Common myeloid progenitor, CD34-positive (primary cell): ENCODE data around the gene FAH.

Source experiments
- CTCF ChIA-PET: fragments of 350-600 bp; sonication (Branson Sonifier 250); formaldehyde crosslinking; loops from one replicate; lab custom pipeline; 2021; ENCODE audit warnings: antibody characterized with exemption; lab: Charles Lee
- POLR2A ChIA-PET: fragments of 350-600 bp; sonication (Branson Sonifier 250); formaldehyde crosslinking; loops from one replicate; lab custom pipeline; 2021; ENCODE audit warnings: antibody characterized with exemption; lab: Charles Lee
- DNase-seq, 3 donors: peaks; one replicate each; pipeline versions ENCODE4 v3.0.0 to v3.0.0-alpha.2; 2013
- H3K27ac ChIP-seq, 2 experiments: 1 replicate in 1 of 2; 2 replicates in 1 of 2; pipeline ENCODE4 v1.7.0; 2013; ENCODE audit warnings: inconsistent platforms in 2 of 2, low read length in 2 of 2, mild to moderate bottlenecking in 2 of 2, low read depth in 1 of 2, moderate library complexity in 1 of 2; ENCODE audit not compliant: severe bottlenecking in 2 of 2, insufficient read depth in 1 of 2, poor library complexity in 1 of 2
- H3K27me3 ChIP-seq, 5 experiments: replicated peaks in 2 of 5; 1 replicate in 3 of 5; 2 replicates in 2 of 5; pipeline versions ENCODE4 v1.6.1 to v1.7.0; 2013; ENCODE audit warnings: low read length in 4 of 5, mild to moderate bottlenecking in 2 of 5, moderate library complexity in 2 of 5, inconsistent platforms in 1 of 5; ENCODE audit not compliant: insufficient read depth in 5 of 5, control insufficient read depth in 4 of 5
- H3K36me3 ChIP-seq, 4 experiments: 1 replicate in 2 of 4; 2 replicates in 2 of 4; pipeline versions ENCODE4 v1.6.1 to v1.7.0; 2013; ENCODE audit warnings: low read length in 3 of 4, control low read depth in 1 of 4, mild to moderate bottlenecking in 1 of 4; ENCODE audit not compliant: control insufficient read depth in 4 of 4, insufficient read depth in 4 of 4
- H3K4me1 ChIP-seq, 4 experiments: 1 replicate in 3 of 4; 2 replicates in 1 of 4; pipeline versions ENCODE4 v1.6.1 to v1.7.1; 2013; ENCODE audit warnings: low read length in 3 of 4, mild to moderate bottlenecking in 3 of 4, control low read depth in 1 of 4, inconsistent platforms in 1 of 4, moderate library complexity in 1 of 4; ENCODE audit not compliant: control insufficient read depth in 4 of 4, insufficient read depth in 4 of 4; ENCODE audit errors: control extremely low read depth in 1 of 4
- H3K4me3 ChIP-seq, 7 experiments: 1 replicate in 4 of 7; 2 replicates in 3 of 7; pipeline versions ENCODE4 v1.5.1 to v1.7.0; 2013; ENCODE audit warnings: mild to moderate bottlenecking in 7 of 7, low read length in 6 of 7, moderate library complexity in 6 of 7, inconsistent platforms in 2 of 7, low read depth in 2 of 7, control low read depth in 1 of 7; ENCODE audit not compliant: insufficient read depth in 4 of 7, control insufficient read depth in 1 of 7; ENCODE audit errors: extremely low read depth in 1 of 7
- H3K9me3 ChIP-seq, 5 experiments: 1 replicate in 4 of 5; 2 replicates in 1 of 5; pipeline versions ENCODE4 v1.6.1 to v1.7.1; 2013; ENCODE audit warnings: low read length in 4 of 5, mild to moderate bottlenecking in 2 of 5, inconsistent platforms in 1 of 5, low read depth in 1 of 5, moderate library complexity in 1 of 5; ENCODE audit not compliant: control insufficient read depth in 4 of 5, insufficient read depth in 2 of 5; ENCODE audit errors: control extremely low read depth in 1 of 5
- WGBS: methylation state at CpG from one replicate; pipeline ENCODE4 v1.1.5; 2013; ENCODE audit not compliant: insufficient coverage; 5-methylcytosine and 5-hydroxymethylcytosine counted together

FAH gene

DNA sequence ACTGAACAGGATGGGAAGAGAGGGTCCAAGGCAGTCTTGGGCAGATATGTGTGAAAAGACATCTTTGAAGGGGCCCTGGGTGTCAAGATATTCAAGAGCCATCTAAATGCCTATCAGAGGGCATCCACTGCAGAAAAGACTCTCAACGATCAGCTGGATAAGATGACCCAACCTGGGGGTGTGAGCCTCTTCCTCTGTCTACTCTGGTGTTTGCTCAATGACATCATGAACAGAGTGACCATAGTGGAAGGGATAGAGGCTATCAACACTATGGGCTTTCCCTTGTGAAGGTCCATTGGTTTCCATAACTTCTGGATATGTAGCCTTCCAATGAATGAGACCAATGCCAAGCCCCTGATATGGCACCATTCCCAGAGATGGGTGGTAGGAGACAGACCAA, 42.1 kb downstream of the FAH start:
- POLR2A ChIA-PET = no interaction called here
- Histone ChIP-seq H3K36me3 (peaks cover 0 to 4% (median 0%) of the 10 kb centered on the region in 4 experiments), H3K9me3 (peaks cover 0 to 2% (median 0%) of the 10 kb centered on the region in 5 experiments), H3K4me1 (no peaks in the 10 kb centered on the region), H3K27me3 (no peaks in the 10 kb centered on the region), H3K4me3 (no peak overlapping the region), H3K27ac (no peak overlapping the region)
- CTCF ChIA-PET = no interaction called here
- DNase-seq = no peak
- WGBS = 100% methylated on average over 1 of the region's 1 CpG

DNA sequence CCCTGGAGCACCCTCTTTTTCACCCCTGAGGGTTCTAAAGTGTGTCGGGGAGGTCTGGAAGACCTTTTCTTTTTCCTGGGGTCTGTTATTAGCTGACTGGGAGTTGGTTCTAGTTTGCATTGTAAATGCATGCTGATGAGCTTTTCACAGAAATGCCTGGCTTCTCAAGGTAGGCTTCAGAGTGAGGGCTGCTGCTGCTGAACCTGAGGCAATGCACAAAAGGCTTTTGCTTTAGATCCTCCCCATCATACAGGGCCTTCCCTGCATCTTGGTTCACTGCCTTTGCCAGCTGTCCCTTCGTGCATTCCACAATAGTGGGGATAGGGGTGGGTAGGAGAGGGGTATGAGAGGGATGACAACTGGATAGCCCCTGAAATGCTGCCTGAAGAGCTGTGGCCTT, 46.6 kb downstream of the FAH start:
- 83% methylated on average over 1 of the region's 2 CpGs for WGBS
- no peak for DNase-seq
- Histone ChIP-seq H3K4me3 (no peak overlapping the region), H3K27me3 (no peaks in the 10 kb centered on the region), H3K27ac (no peak overlapping the region), H3K4me1 (no peaks in the 10 kb centered on the region), H3K36me3 (peaks cover 0 to 4% (median 0%) of the 10 kb centered on the region in 4 experiments), H3K9me3 (peaks cover 0 to 2% (median 0%) of the 10 kb centered on the region in 5 experiments)
- POLR2A ChIA-PET = no interaction called here
- CTCF ChIA-PET = interaction anchor here (0.6 kb wide), 1 partner anchor 202 kb away, joined by 3 read pairs; no protein-coding TSS in a partner anchor

DNA sequence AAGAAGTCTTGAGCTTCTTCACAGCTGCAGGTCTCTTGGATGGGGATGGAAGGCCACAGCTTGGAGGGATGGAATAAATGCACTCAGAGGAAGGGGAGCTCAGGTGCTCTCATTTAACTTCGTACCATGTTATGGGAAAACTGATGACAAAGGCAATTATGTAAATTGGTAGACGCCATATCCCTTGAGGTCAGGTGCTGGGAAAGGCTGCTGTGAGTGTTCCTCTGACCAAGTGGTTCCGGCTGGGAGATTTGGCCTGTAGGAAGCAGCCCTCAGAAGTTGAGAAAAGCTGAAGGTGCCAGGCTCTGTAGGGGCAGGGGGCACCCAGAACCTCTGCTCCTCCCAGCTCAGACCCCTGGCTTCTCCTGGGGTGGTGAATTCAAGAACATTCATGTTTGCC, 47.1 kb downstream of the FAH start:
- Histone ChIP-seq H3K27me3 (no peaks in the 10 kb centered on the region), H3K4me1 (no peaks in the 10 kb centered on the region), H3K9me3 (peaks cover 0 to 2% (median 0%) of the 10 kb centered on the region in 5 experiments), H3K4me3 (no peak overlapping the region), H3K27ac (no peak overlapping the region), H3K36me3 (peaks cover 0 to 4% (median 0%) of the 10 kb centered on the region in 4 experiments)
- ChIA-PET POLR2A (no interaction called here), CTCF (interaction anchor here (0.6 kb wide), 1 partner anchor 202 kb away, joined by 3 read pairs; no protein-coding TSS in a partner anchor)
- no peak for DNase-seq
- 86% methylated on average over 1 of the region's 3 CpGs for WGBS

DNA sequence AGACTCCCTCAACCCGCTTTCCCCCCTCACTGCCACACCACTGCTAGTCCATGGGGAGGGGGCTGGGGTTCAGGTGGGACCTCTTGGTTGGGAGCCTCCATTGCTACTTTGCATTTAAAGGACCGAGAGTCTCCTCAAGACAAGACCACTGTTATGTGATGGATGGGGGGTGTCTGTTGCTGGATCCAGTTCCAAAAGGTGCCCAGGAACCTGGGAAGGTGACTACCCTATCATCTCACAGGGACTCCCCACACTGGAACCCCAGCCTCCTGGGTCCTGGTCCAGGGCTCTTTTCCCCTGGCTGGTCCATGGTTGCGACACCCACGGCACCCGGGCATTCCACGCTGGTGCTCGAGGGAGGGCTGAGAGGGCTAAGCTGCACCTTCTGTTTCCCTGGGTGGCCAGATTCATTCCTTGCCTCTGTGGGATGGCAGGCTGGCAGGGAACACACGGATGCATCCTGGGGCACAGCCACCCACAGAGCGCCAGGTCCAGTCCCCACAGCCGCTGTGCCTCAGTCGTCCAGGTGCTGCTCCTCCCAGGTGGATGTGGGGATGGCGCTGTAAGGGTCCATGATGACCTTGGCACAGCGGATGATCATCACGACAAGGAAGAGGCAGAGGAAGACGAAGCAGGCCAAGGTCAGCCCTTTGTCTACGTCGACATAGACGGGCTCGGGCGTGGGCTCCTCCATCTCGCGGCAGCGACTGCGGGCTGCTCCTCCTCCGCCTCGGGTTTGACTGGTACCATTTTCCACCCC, 48.6 kb downstream of the FAH start:
- 94% methylated on average over 19 of the region's 26 CpGs for WGBS
- POLR2A ChIA-PET = no interaction called here
- CTCF ChIA-PET = no interaction called here

DNA sequence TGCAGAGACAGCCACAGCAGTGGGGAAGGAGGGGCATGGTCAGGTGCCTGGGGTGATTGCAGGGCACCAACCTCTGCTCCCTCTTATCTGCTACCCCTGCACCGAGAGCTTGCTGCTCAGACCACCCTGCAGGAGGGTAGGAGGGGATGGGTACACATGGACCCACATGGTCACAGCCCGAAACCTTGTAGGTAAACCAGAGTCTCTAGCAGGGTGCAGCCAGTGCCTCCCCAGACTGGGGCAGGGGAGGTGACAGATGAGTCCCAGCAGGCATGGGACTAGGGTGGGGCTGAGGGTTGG, 49.2 kb downstream of the FAH start:
- no peak for DNase-seq
- ChIA-PET CTCF (no interaction called here), POLR2A (no interaction called here)
- Histone ChIP-seq H3K27ac (no peak overlapping the region), H3K4me3 (no peak overlapping the region), H3K4me1 (no peaks in the 10 kb centered on the region), H3K9me3 (no peaks in the 10 kb centered on the region), H3K27me3 (peaks cover 0 to 2% (median 0%) of the 10 kb centered on the region in 5 experiments), H3K36me3 (no peaks in the 10 kb centered on the region)
- 100% methylated on average over 1 of the region's 2 CpGs for WGBS

More for the DNA sequence above, 48.6 kb downstream of the FAH start:
- no peak for DNase-seq
- no peaks in the 10 kb centered on the region for H3K9me3 ChIP-seq
- no peaks in the 10 kb centered on the region for H3K4me1 ChIP-seq
- no peak overlapping the region for H3K4me3 ChIP-seq
- H3K27me3 ChIP-seq = no peaks in the 10 kb centered on the region
- H3K36me3 ChIP-seq = no peaks in the 10 kb centered on the region
- H3K27ac ChIP-seq = no peak overlapping the region

DNA sequence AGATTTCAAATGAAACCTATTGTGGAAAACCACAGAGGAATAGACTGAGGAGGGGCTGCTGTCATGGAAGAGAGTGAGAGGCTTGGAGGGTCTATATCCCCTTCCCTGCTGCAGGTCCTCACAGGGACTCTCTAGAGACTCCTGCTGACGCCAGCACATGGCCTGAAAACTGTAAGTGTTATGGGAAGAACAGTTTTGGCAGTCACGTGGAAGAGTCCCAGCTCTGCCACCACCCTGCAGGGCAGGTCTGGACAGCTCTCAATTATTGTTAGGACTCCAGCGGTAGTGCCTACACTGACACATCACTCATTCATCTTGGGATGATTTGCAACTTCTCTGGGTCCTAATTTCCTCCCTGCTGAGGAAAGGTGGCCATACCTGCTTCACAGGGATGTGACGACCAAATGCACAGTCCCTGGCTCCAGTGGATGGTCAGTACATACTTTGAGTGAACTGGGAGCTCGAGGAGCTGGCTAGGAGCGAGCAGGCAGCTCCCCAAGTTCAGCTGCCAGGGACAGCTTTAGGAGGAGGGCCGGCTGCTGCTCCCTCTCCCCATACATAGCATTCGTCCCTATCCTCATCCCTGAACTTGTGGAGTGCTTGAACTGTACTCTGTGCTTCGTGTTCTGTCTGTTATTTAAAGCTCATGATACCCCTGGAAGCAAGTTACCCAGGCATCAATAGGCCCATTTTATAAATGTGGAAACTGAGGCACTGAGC, 50.0 kb downstream of the FAH start:
- ChIA-PET CTCF (interaction anchor here (1.0 kb wide), 1 partner anchor 106 kb away, joined by 4 read pairs; no protein-coding TSS in a partner anchor), POLR2A (no interaction called here)
- no peak for DNase-seq
- H3K36me3 ChIP-seq = no peaks in the 10 kb centered on the region
- no peaks in the 10 kb centered on the region for H3K9me3 ChIP-seq
- H3K4me1 ChIP-seq = no peaks in the 10 kb centered on the region
- peaks cover 0 to 2% (median 0%) of the 10 kb centered on the region in 5 experiments for H3K27me3 ChIP-seq
- WGBS = 71% methylated on average over 7 of the region's 9 CpGs
- H3K4me3 ChIP-seq = no peak overlapping the region
- no peak overlapping the region for H3K27ac ChIP-seq

DNA sequence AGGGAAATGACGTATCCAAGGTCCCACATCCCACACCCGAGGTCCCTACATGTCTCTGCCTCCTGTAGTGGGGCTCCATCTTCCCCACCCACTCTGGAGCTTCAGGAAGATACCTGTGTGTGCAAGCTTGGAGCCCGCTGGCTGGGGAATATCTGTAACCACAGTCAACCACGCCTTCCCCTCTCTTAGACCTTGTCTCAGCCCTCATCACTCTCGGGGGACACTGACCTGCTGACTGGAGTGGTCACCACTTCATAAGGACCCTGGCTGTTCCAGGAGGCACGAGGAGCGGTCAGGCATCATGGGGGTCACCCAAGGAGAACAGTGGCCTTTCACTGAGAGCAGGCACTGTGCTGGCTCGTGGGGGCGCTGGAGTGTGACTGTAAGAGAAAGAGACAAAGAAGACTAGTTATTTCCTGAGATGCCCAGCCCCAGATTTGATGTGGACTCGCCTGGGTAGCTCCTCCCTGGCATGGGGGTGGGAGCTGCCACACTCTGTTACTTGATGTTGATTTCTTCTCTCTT, 50.6 kb downstream of the FAH start:
- H3K36me3 ChIP-seq = no peaks in the 10 kb centered on the region
- CTCF ChIA-PET = interaction anchor here (1.0 kb wide), 1 partner anchor 106 kb away, joined by 4 read pairs; no protein-coding TSS in a partner anchor
- 87% methylated on average over 10 of the region's 10 CpGs for WGBS
- H3K27me3 ChIP-seq = peaks cover 0 to 2% (median 0%) of the 10 kb centered on the region in 5 experiments
- H3K27ac ChIP-seq = no peak overlapping the region
- no peak for DNase-seq
- POLR2A ChIA-PET = no interaction called here
- no peaks in the 10 kb centered on the region for H3K9me3 ChIP-seq
- H3K4me1 ChIP-seq = no peaks in the 10 kb centered on the region
- no peak overlapping the region for H3K4me3 ChIP-seq
